ENCODE measurements around the gene EML1.

DNA sequence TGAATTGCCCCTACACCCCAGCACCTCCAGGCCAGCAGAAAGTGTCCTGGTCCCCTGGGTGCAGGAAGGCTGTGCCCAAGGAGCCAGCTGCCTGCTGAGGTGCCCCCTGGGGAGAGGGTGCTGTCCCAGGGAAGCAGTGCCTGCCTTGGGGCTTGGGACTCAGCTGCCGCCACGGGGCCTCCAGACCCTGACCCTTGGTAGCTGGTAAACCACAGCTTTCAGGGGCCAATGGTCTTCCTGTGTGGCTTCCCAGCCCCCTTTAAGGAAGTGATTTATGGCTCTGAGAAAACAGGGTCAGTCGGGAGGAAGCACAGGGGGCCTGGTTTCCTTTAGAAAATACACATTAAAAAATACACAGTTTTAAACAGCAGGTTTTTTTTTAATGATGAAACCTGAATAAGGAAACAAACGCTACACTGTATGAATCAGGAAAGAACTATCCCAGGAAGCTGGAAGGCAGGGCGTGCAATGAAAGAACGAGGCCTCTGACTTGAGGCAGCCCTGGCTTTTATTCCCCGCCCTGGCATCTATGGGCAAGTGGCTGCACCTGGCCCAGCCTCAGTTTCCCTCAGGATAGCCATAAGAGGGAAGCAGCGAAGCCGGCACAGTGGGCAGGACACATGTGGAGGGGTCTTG, 40.6 kb upstream of the EML1 start:
- TF ChIP-seq TAF1 (IDR thresholded peaks at IDR 0.05; ENCODE audit: low read depth) (no peak), RAD21 (conservative IDR thresholded peaks at IDR 0.05) (no peak), POLR2AphosphoS5 (IDR thresholded peaks at IDR 0.05) (no peak)
- TF ChIP-seq, protein P1, sequence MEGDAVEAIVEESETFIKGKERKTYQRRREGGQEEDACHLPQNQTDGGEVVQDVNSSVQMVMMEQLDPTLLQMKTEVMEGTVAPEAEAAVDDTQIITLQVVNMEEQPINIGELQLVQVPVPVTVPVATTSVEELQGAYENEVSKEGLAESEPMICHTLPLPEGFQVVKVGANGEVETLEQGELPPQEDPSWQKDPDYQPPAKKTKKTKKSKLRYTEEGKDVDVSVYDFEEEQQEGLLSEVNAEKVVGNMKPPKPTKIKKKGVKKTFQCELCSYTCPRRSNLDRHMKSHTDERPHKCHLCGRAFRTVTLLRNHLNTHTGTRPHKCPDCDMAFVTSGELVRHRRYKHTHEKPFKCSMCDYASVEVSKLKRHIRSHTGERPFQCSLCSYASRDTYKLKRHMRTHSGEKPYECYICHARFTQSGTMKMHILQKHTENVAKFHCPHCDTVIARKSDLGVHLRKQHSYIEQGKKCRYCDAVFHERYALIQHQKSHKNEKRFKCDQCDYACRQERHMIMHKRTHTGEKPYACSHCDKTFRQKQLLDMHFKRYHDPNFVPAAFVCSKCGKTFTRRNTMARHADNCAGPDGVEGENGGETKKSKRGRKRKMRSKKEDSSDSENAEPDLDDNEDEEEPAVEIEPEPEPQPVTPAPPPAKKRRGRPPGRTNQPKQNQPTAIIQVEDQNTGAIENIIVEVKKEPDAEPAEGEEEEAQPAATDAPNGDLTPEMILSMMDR (IDR thresholded peaks at IDR 0.05; ENCODE audit: poor library complexity, severe bottlenecking), result no peak

Data from neural cell (in vitro differentiated cells).